ENCODE measurements around the gene CYB561D2.

CYB561D2 gene

GRCh38 chr3:50390508-50391224, 40.0 kb downstream of the CYB561D2 start:
- DNase-seq (ENCODE audit: low spot score): no peak

DNA sequence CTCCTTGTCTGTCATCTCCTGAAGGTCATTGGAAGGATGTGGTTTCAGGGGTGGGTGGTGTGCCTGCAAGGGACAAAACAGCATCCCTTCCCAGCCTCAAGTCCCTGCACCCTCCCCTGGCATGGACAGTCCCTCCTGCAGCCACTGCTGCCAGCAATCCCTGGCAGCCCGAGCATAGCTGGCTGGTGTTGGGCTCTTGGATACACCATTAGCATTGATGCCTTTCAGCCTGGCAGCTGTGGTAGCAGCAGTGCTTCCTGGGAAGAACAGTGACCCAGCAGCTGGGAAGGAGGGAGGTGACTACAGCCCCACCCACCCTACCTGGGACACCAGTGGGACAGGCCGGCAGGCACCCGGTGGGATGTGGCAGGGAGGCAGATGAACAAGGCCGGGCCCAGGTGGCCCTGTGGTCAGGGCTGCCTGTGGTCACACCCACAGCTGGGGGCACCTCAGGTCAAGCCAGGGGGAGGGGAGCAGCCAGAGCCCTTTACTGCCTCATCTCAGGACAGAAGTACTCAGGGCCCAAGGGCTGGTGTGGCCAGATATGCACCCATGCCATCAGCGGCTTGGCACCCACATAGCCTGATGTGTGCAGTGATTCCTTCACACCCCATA, 41.5 kb downstream of the CYB561D2 start:
- DNase-seq (ENCODE audit: low spot score): no peak

DNA sequence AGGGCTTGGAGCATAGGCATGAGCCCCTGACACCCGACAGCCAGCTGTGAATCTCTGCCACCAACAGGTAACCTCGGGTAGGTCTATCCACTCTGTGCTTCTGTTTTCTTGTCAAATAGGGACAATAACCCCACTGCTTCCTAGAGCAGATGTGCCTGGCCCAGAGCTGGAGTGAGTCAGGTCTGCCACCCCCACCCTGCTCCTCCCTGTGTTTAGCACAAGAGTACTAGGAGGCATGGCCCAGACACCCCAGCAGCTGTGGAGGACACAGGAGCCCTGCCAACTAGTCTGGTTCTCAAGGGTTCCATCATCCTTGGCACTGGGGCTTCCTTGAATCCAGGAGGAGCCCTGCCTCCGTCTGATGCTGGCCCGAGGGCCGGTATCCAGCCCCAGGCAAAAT, 42.4 kb downstream of the CYB561D2 start:
- no peak for DNase-seq (ENCODE audit: low spot score)

DNA sequence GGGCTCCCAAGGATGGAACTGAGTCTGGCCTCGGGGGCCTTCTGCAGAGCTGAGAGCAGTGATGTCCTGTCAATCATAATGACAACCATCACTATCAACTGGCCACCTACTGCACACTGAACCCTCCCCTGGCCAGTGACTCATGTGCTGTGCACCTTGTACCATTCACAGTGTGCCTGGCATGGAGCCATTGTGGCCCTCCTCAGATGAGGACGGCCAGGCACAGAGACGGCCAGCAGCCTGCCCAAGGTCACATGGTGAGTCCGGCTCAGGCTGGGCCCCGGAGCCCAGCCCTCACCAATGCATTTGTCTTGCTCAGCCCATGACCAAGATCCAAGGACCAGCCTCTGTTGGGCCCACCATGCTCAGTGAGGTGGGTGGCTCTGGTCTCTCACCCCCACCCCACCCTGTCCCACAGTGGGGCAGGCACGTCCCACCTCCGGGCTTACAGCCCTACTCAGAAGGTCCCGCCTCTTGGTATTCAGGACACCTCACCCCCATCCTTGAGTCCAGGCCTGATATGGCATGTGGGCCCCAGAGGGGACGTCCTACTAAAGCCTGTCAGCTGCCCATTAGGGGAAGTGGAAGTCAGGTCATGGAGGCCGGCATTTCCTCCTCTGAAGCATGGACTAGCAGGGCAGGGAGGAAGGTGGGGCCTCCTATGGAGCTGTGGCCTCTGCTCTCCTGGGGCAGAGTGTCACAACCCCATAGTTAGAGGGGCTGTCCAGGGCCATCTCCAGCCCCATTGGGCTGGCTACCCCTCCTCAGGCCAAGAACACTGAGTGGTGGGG, 44.6 kb downstream of the CYB561D2 start:
- DNase-seq (ENCODE audit: low spot score): no peak

DNA sequence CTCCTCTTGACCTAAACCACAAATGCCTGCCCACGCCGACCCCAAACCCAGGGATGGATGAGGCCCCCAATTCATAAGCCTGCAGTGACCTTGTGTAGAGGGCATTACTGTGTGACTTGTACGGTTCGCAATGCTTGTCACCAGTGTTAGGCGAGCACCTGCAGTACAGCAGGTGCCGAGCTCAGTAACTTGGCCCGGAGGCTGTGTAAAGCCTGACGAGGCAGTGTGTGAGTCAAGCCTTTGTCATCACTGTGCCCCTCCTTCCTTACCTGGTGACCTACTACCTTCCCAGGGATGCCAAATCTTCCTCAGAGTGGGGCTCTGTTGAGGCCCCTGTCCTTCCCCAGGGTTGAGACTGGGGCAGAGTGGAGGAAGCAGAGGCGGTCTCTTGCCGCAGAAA, 45.8 kb downstream of the CYB561D2 start:
- DNase-seq (ENCODE audit: low spot score): no peak

GRCh38 chr3:50401978-50402595, 51.4 kb downstream of the CYB561D2 start:
- DNase-seq (ENCODE audit: low spot score): no peak

All from hepatic stellate cell (primary cell).